Parathyroid adenoma (tissue), 2 donors: ENCODE data around the gene RTKN2.

Source experiments
- H2AFZ ChIP-seq: fragments of 300-600 bp; sonication (generic); one replicate; pipeline ENCODE4 v1.7.0; 2017; ENCODE audit warnings: antibody characterized with exemption, mild to moderate bottlenecking
- H3K27ac ChIP-seq: fragments of 300-600 bp; sonication (generic); one replicate; pipeline ENCODE4 v1.7.0; 2017
- H3K27me3 ChIP-seq: fragments of 300-600 bp; sonication (generic); one replicate; pipeline ENCODE4 v1.7.0; 2017; ENCODE audit warnings: low read length; ENCODE audit not compliant: control insufficient read depth, insufficient read depth
- H3K36me3 ChIP-seq: fragments of 300-600 bp; sonication (generic); one replicate; pipeline ENCODE4 v1.7.0; 2017; ENCODE audit warnings: low read length; ENCODE audit not compliant: control insufficient read depth, insufficient read depth
- H3K4me1 ChIP-seq: fragments of 300-600 bp; sonication (generic); one replicate; pipeline ENCODE4 v1.7.0; 2017; ENCODE audit warnings: control low read depth
- H3K4me2 ChIP-seq: fragments of 300-600 bp; sonication (generic); one replicate; pipeline ENCODE4 v1.7.0; 2017; ENCODE audit warnings: low read length
- H3K4me3 ChIP-seq: fragments of 300-600 bp; sonication (generic); one replicate; pipeline ENCODE4 v1.7.0; 2017; ENCODE audit warnings: low read depth, low read length
- H3K79me2 ChIP-seq: fragments of 300-600 bp; sonication (generic); one replicate; pipeline ENCODE4 v1.7.0; 2017; ENCODE audit warnings: control low read depth
- H3K9ac ChIP-seq: fragments of 300-600 bp; sonication (generic); one replicate; pipeline ENCODE4 v1.7.0; 2017; ENCODE audit warnings: mild to moderate bottlenecking
- H3K9me3 ChIP-seq: fragments of 300-600 bp; sonication (generic); one replicate; pipeline ENCODE4 v1.7.0; 2017; ENCODE audit warnings: low read length; ENCODE audit not compliant: control insufficient read depth
- TF ChIP-seq, protein P1 (sequence below): fragments of 300-600 bp; sonication (generic); IDR thresholded peaks from one replicate; pipeline ENCODE4 v1.7.0; 2017; ENCODE audit warnings: antibody characterized with exemption, mild to moderate bottlenecking
- donor health status: primary hyperparathyroidism.

The RTKN2 gene

DNA sequence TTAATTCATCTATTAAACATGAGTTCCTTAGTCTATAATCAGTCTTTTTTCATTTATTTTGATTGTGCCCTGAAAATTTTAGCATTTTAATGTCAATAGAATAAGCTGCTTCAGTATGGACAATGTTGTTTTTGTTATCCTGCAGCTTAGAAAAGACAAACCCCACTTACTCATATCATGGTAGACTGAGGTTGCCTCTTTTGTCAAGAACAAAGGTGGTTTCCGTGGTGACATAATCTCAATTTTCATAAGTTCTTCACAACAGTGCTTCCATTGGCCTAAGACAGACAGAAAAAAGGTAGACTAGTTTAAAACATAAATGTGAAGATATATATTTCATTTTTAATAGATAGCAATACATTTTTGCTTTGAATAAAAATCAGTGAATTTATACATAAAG is 69.1 kb downstream of the RTKN2 start:
- TF ChIP-seq, protein P1, sequence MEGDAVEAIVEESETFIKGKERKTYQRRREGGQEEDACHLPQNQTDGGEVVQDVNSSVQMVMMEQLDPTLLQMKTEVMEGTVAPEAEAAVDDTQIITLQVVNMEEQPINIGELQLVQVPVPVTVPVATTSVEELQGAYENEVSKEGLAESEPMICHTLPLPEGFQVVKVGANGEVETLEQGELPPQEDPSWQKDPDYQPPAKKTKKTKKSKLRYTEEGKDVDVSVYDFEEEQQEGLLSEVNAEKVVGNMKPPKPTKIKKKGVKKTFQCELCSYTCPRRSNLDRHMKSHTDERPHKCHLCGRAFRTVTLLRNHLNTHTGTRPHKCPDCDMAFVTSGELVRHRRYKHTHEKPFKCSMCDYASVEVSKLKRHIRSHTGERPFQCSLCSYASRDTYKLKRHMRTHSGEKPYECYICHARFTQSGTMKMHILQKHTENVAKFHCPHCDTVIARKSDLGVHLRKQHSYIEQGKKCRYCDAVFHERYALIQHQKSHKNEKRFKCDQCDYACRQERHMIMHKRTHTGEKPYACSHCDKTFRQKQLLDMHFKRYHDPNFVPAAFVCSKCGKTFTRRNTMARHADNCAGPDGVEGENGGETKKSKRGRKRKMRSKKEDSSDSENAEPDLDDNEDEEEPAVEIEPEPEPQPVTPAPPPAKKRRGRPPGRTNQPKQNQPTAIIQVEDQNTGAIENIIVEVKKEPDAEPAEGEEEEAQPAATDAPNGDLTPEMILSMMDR, result no peak
- Histone ChIP-seq H3K27ac (no peak overlapping the region), H3K4me2 (no peak overlapping the region)

DNA sequence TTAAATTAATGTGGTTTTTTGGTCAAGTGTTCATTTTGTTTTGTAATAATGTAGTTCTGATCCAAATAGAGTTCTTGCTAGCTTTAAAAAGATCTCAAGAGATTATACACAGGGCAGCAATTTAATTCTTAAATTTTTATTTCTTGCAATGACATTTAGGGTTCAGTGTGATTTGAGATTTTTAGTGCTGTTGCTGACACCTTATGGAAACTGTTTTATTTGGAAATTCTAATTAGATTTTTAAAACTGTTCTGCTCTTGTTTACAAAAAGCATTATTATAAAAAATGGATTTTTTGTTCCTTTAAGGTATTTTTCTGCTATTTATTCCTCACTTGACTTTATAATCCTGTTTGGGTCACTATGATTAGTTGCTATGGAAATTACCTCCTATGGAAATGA is 72.1 kb downstream of the RTKN2 start:
- no peaks in the 10 kb centered on the region for H3K79me2 ChIP-seq
- no peaks in the 10 kb centered on the region for H3K9me3 ChIP-seq
- H3K4me1 ChIP-seq, result no peaks in the 10 kb centered on the region
- no peak overlapping the region for H3K4me3 ChIP-seq
- H3K36me3 ChIP-seq, result no peaks in the 10 kb centered on the region
- no peaks in the 10 kb centered on the region for H3K27me3 ChIP-seq
- no peak overlapping the region for H3K27ac ChIP-seq
- no peak overlapping the region for H2AFZ ChIP-seq
- TF ChIP-seq, protein P1, result no peak
- H3K4me2 ChIP-seq, result no peak overlapping the region
- H3K9ac ChIP-seq, result no peak overlapping the region

More for the DNA sequence above, 69.1 kb downstream of the RTKN2 start:
- H3K4me1 ChIP-seq, result no peaks in the 10 kb centered on the region
- H3K79me2 ChIP-seq, result no peaks in the 10 kb centered on the region
- H2AFZ ChIP-seq, result no peak overlapping the region
- H3K36me3 ChIP-seq, result no peaks in the 10 kb centered on the region
- no peaks in the 10 kb centered on the region for H3K9me3 ChIP-seq
- no peaks in the 10 kb centered on the region for H3K27me3 ChIP-seq
- no peak overlapping the region for H3K9ac ChIP-seq
- no peak overlapping the region for H3K4me3 ChIP-seq

DNA sequence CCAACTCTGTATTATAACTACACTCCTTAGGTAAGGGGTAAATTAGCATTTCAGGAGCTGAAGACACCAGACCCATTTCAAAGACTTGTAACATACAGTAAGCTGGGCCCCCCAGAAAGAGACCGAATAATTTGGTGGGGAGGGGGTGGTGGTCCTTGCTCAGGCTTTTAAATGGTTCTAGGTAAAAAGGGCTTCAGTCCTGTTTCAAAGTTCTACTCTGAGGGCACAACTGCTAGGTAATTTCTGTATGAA is 73.0 kb downstream of the RTKN2 start:
- no peak overlapping the region for H3K4me3 ChIP-seq
- no peaks in the 10 kb centered on the region for H3K36me3 ChIP-seq
- TF ChIP-seq, protein P1, result no peak
- H3K9me3 ChIP-seq, result no peaks in the 10 kb centered on the region
- no peaks in the 10 kb centered on the region for H3K4me1 ChIP-seq
- H3K27ac ChIP-seq, result no peak overlapping the region
- H3K9ac ChIP-seq, result no peak overlapping the region
- H2AFZ ChIP-seq, result no peak overlapping the region
- H3K4me2 ChIP-seq, result no peak overlapping the region
- H3K27me3 ChIP-seq, result no peaks in the 10 kb centered on the region
- H3K79me2 ChIP-seq, result no peaks in the 10 kb centered on the region

DNA sequence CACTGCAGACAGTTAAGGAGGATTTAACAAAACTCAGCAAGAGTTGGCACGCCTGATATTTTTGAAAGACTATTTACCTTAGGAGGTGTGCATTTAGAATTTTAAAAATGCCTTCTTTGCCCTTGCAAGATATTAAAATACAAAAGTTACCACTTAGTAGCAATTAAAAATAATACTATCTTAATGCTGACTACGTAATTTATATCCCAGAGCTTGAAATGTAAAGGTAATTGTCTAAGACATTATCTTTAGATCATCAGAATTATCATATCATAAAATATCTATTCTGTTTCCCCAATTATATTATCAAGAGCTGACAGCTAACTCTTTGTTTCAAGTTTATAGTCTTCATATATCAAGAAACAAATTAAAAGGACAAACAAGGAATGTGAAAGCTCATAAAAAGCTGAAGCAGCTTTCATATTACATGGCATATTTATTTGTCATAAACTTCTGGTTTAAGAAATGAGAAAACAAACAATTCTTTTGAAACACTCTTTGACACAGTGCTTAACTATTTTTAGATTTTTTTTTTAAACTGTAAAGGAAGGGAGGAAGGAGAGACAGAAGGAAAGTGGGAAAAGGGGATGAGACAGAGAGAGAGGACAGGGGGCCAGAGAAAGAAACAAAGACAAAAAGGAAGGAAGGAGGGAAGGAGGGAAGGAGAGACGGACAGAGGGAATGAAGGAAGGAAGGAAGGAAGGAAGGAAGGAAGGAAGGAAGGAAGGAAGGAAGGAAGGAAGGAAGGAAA is 73.5 kb downstream of the RTKN2 start:
- TF ChIP-seq, protein P1, result no peak
- Histone ChIP-seq H3K36me3 (no peaks in the 10 kb centered on the region), H2AFZ (no peak overlapping the region), H3K4me2 (no peak overlapping the region), H3K9me3 (no peaks in the 10 kb centered on the region), H3K27me3 (no peaks in the 10 kb centered on the region), H3K9ac (no peak overlapping the region), H3K4me1 (no peaks in the 10 kb centered on the region), H3K27ac (no peak overlapping the region), H3K4me3 (no peak overlapping the region), H3K79me2 (no peaks in the 10 kb centered on the region)

DNA sequence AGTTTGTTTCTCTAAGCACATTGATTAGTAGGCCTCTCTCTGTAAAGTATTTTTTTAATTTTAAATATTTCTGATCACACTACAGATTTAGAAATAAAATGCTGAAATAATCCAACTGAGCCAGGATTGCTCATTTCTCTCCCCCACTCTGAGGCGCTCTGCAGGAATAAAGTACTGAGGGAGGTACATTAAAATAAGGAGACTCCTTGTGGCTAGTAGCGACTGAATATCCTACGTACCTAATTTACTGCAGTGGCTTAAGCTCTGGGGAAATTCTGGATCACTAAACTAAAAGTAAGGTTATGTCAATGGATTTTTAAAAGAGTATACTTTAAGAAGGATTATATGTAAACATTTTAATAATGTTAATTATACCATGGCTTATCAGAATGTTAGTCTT is 75.2 kb downstream of the RTKN2 start:
- Histone ChIP-seq H2AFZ (no peak overlapping the region), H3K4me3 (no peak overlapping the region), H3K27ac (no peak overlapping the region), H3K9ac (no peak overlapping the region), H3K79me2 (no peaks in the 10 kb centered on the region), H3K36me3 (no peaks in the 10 kb centered on the region), H3K4me1 (no peaks in the 10 kb centered on the region), H3K4me2 (no peak overlapping the region), H3K9me3 (no peaks in the 10 kb centered on the region), H3K27me3 (no peaks in the 10 kb centered on the region)
- TF ChIP-seq, protein P1, result no peak
